OCI-LY7 (cell line): ENCODE measurements around the gene CBFA2T3.

ENCODE experiments used
- EZH2phosphoT487 ChIP-seq: fragments of 200-600 bp; sonication (generic); IDR thresholded peaks from 2 replicates; pipeline ENCODE4 v1.6.1; 2018; ENCODE audit warnings: low read depth, borderline replicate concordance, mild to moderate bottlenecking, mixed run types, antibody characterized with exemption, low read length, moderate library complexity, mixed read lengths
- TF ChIP-seq, protein P1 (sequence below): fragments of 200-600 bp; sonication (generic); conservative IDR thresholded peaks from 2 replicates; pipeline ENCODE4 v1.5.1; 2014; ENCODE audit warnings: mild to moderate bottlenecking, antibody characterized with exemption, low read length, moderate library complexity, mixed read lengths

DNA sequence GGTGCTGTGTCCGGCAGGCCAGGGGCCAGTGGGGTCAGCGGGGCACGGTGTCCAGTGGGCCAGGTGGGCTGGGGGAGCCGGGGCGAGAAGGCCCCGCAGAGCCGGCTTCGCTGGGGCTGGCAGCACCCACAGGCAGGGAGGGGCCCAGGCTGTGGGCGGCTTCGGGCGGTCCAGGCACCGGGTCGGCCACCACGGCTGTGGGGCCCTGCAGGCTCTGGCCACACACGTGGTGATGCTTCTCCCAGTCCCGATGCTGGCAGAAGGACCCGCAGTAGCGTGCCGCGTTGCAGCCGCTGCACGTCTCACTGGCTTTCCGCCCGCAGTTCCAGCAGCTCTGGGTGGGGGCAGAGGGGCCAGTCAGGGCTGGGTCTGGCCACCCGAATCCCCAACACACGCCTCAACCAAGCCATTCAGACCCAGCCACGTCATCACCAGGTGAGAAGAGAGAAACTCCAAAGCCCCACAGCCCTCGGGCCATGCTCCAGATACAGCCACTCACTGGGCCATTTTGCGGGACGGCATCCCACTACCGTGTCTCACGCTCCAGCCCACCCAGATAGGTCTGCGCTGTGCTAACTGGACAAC, 100.0 kb downstream of the CBFA2T3 start:
- TF ChIP-seq, protein P1, sequence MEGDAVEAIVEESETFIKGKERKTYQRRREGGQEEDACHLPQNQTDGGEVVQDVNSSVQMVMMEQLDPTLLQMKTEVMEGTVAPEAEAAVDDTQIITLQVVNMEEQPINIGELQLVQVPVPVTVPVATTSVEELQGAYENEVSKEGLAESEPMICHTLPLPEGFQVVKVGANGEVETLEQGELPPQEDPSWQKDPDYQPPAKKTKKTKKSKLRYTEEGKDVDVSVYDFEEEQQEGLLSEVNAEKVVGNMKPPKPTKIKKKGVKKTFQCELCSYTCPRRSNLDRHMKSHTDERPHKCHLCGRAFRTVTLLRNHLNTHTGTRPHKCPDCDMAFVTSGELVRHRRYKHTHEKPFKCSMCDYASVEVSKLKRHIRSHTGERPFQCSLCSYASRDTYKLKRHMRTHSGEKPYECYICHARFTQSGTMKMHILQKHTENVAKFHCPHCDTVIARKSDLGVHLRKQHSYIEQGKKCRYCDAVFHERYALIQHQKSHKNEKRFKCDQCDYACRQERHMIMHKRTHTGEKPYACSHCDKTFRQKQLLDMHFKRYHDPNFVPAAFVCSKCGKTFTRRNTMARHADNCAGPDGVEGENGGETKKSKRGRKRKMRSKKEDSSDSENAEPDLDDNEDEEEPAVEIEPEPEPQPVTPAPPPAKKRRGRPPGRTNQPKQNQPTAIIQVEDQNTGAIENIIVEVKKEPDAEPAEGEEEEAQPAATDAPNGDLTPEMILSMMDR, result no peak
- no peak for TF ChIP-seq EZH2phosphoT487
